Esophagus squamous epithelium (tissue), 5 donors: ENCODE measurements around the gene COL4A2. TPM values are rescaled to one million over a fixed set of nuclear protein-coding genes. Genes with fewer than 3 reads are reported as not detected.

ENCODE experiments used
- DNase-seq: peaks from one replicate; lab custom pipeline; 2025; lab: John Stamatoyannopoulos, UW
- H3K27ac ChIP-seq, 4 donors: fragments of 200-600 bp; sonication (generic); one replicate each; pipeline ENCODE4 v1.5.1; 2016 to 2019; ENCODE audit warnings: mild to moderate bottlenecking in 1 of 4
- H3K27me3 ChIP-seq, 4 donors: fragments of 200-600 bp; sonication (generic); 1 replicate in 3 of 4; 2 replicates in 1 of 4; pipeline versions ENCODE4 v1.5.1 to v1.6.0; 2017 to 2021; ENCODE audit warnings: antibody characterized with exemption in 1 of 4
- H3K36me3 ChIP-seq, 3 donors: fragments of 200-600 bp; sonication (generic); one replicate each; pipeline ENCODE4 v1.5.1; 2016 to 2019
- H3K4me1 ChIP-seq, 3 donors: fragments of 200-600 bp; sonication (generic); one replicate each; pipeline ENCODE4 v1.5.1; 2017 to 2019
- H3K4me3 ChIP-seq, 4 donors: fragments of 200-600 bp; sonication (generic); 1 replicate in 3 of 4; 2 replicates in 1 of 4; pipeline ENCODE4 v1.5.1; 2016 to 2019; ENCODE audit warnings: mild to moderate bottlenecking in 2 of 4, moderate library complexity in 1 of 4
- H3K9me3 ChIP-seq, 3 donors: fragments of 200-600 bp; sonication (generic); one replicate each; pipeline ENCODE4 v1.5.1; 2016 to 2019
- POLR2A ChIP-seq, 4 donors: fragments of 450-650 bp; IDR thresholded peaks; one replicate each; pipeline ENCODE4 v1.6.1; 2017; ENCODE audit warnings: antibody characterized with exemption in 4 of 4, mild to moderate bottlenecking in 4 of 4, moderate library complexity in 3 of 4
- WGBS, 2 donors: methylation state at CpG; one replicate each; pipeline ENCODE4 v1.1.5; 2018; 5-methylcytosine and 5-hydroxymethylcytosine counted together
- intact Hi-C: fragments of 100-400 bp; cut with DNase I; formaldehyde crosslinking; loops from one replicate; pipeline ENCODE4 v1.15.0; 2022
- total RNA-seq, 4 donors: library from RNA; depleted of rRNA; stranded (reverse); fragments of >200 nt; gene quantifications; one replicate each; pipeline ENCODE4 v1.1.0, GENCODE V29; 2016
- TF ChIP-seq, protein P1 (sequence below), 6 experiments: fragments of 450-650 bp in 4 of 6; fragments of 200-600 bp in 2 of 6; sonication (generic) in 2 of 6; IDR thresholded peaks; one replicate each; pipeline ENCODE4 v1.5.1; 2016 to 2019; ENCODE audit warnings: antibody characterized with exemption in 6 of 6, mild to moderate bottlenecking in 4 of 6, moderate library complexity in 4 of 6
- donor health status: DM: yes; HTN: yes; CAD: no.

COL4A2 gene
- total RNA-seq, 4 donors from 2014 or later = 11.9 to 102 (median 43.5) TPM

GRCh38 chr13:110271313-110271712 is 35.8 kb upstream of the COL4A2 start:
- no peaks in the 10 kb centered on the region for H3K36me3 ChIP-seq
- 68 to 69% methylated on average over 4 to 5 of the region's 5 CpGs for WGBS, 2 donors
- peaks cover 0 to 49% (median 1%) of the 10 kb centered on the region in 3 donors for H3K4me1 ChIP-seq
- TF ChIP-seq, protein P1, sequence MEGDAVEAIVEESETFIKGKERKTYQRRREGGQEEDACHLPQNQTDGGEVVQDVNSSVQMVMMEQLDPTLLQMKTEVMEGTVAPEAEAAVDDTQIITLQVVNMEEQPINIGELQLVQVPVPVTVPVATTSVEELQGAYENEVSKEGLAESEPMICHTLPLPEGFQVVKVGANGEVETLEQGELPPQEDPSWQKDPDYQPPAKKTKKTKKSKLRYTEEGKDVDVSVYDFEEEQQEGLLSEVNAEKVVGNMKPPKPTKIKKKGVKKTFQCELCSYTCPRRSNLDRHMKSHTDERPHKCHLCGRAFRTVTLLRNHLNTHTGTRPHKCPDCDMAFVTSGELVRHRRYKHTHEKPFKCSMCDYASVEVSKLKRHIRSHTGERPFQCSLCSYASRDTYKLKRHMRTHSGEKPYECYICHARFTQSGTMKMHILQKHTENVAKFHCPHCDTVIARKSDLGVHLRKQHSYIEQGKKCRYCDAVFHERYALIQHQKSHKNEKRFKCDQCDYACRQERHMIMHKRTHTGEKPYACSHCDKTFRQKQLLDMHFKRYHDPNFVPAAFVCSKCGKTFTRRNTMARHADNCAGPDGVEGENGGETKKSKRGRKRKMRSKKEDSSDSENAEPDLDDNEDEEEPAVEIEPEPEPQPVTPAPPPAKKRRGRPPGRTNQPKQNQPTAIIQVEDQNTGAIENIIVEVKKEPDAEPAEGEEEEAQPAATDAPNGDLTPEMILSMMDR (IDR thresholded peaks at IDR 0.05) = no peak
- TF ChIP-seq POLR2A (IDR thresholded peaks at IDR 0.05) = no peak
- H3K27ac ChIP-seq = no peak overlapping the region
- no peak for DNase-seq
- H3K9me3 ChIP-seq = no peaks in the 10 kb centered on the region
- no peaks in the 10 kb centered on the region for H3K27me3 ChIP-seq
- intact Hi-C loops = no loop called here
- H3K4me3 ChIP-seq = no peak overlapping the region

DNA sequence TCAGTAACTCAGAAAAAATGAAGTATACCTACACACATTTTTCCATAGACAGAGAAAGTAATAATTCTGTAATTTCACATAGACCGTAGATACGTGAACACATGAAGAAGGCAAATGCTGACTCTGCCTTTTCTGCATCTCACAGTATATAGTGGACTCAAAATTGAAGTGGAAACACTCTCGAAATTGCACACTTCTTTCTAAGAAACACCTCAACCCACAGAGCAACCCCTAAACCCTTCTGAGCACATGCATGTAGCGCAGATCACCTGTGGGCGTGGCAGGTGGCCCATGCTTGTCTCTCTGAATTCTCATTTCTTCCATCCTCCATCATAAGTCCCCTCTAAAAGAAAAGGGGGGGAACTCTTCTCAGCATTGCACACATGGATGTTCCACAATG is 34.9 kb upstream of the COL4A2 start:
- Histone ChIP-seq H3K27me3 (no peaks in the 10 kb centered on the region), H3K27ac (no peak overlapping the region), H3K4me3 (no peak overlapping the region), H3K4me1 (peaks cover 0 to 49% (median 8%) of the 10 kb centered on the region in 3 donors), H3K36me3 (no peaks in the 10 kb centered on the region), H3K9me3 (no peaks in the 10 kb centered on the region)
- no peak for TF ChIP-seq POLR2A (IDR thresholded peaks at IDR 0.05)
- TF ChIP-seq, protein P1 (IDR thresholded peaks at IDR 0.05) = no peak
- DNase-seq = no peak
- WGBS, 2 donors = 76 to 85% methylated on average over 5 of the region's 5 CpGs
- intact Hi-C loops = no loop called here

GRCh38 chr13:110272651-110273050 is 34.4 kb upstream of the COL4A2 start:
- no peak overlapping the region for H3K4me3 ChIP-seq
- no peak for DNase-seq
- H3K9me3 ChIP-seq = no peaks in the 10 kb centered on the region
- WGBS, 2 donors = 73 to 75% methylated on average over 6 of the region's 6 CpGs
- H3K27me3 ChIP-seq = no peaks in the 10 kb centered on the region
- intact Hi-C loops = no loop called here
- no peaks in the 10 kb centered on the region for H3K36me3 ChIP-seq
- peaks cover 0 to 50% (median 8%) of the 10 kb centered on the region in 3 donors for H3K4me1 ChIP-seq
- no peak overlapping the region for H3K27ac ChIP-seq
- TF ChIP-seq, protein P1 (IDR thresholded peaks at IDR 0.05) = no peak
- no peak for TF ChIP-seq POLR2A (IDR thresholded peaks at IDR 0.05)

DNA sequence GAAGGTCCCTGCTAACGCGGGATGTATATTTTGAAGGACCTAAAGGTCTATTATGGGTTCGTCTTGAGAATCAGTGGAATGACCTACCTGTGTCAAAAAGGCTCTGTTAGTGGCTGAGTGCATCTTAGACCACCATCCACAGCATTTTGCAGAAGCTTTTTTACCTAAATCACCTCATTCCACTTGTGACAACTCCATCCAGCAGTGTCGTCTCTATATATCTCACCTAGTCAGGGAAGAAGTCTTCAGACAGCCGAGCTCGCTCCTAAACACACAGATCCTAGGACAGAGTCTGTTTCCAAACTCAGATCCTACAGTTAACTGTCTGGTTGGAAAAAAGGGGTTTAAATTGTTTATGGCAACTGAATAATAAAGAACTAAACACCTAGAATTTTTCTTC is 33.8 kb upstream of the COL4A2 start:
- DNase-seq = no peak
- TF ChIP-seq, protein P1 (IDR thresholded peaks at IDR 0.05) = no peak
- no peak for TF ChIP-seq POLR2A (IDR thresholded peaks at IDR 0.05)
- Histone ChIP-seq H3K27me3 (no peaks in the 10 kb centered on the region), H3K27ac (no peak overlapping the region), H3K4me3 (no peak overlapping the region), H3K9me3 (no peaks in the 10 kb centered on the region), H3K36me3 (no peaks in the 10 kb centered on the region), H3K4me1 (peaks cover 0 to 52% (median 8%) of the 10 kb centered on the region in 3 donors)
- 89 to 93% methylated on average over 6 of the region's 6 CpGs for WGBS, 2 donors
- intact Hi-C loops = no loop called here

GRCh38 chr13:110274687-110275086 is 32.4 kb upstream of the COL4A2 start:
- intact Hi-C loops = no loop called here
- no peaks in the 10 kb centered on the region for H3K36me3 ChIP-seq
- peaks cover 0 to 54% (median 12%) of the 10 kb centered on the region in 3 donors for H3K4me1 ChIP-seq
- TF ChIP-seq, protein P1 (IDR thresholded peaks at IDR 0.05) = no peak
- no peak for TF ChIP-seq POLR2A (IDR thresholded peaks at IDR 0.05)
- no peaks in the 10 kb centered on the region for H3K9me3 ChIP-seq
- H3K27ac ChIP-seq = peak overlapping the region in 1 of 4 donors; percentile 17
- no peaks in the 10 kb centered on the region for H3K27me3 ChIP-seq
- DNase-seq = no peak
- no peak overlapping the region for H3K4me3 ChIP-seq
- 68 to 77% methylated on average over 4 to 5 of the region's 5 CpGs for WGBS, 2 donors
